HG03095 (cell line): ENCODE measurements around the gene ZCCHC3.

ENCODE experiments used
- ATAC-seq: cut with Tn5 transposase; IDR thresholded peaks from one replicate; pipeline ENCODE4 v1.9.1; 2021; ENCODE audit warnings: moderate library complexity; ENCODE audit not compliant: unreplicated experiment

The ZCCHC3 gene

DNA sequence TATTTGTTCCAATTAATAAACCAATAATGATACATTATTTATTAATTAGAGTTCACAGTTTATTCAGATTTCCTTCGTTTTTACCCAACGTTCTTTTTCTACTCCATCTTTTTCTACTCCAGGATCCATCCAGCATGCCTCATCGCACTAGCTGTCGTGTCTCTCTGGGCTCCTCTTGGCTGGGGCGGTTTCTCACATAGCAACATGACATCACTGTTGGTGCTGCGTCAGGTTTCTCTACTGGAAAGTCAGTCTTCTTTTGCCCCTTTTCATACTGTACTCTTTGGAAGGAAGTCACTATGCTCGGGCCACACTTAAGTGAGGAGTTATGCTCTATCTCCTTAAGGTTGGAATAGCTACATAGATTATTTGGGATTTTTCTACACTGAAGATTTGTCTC lies 14.2 kb downstream of the ZCCHC3 start:
- no peak for ATAC-seq

DNA sequence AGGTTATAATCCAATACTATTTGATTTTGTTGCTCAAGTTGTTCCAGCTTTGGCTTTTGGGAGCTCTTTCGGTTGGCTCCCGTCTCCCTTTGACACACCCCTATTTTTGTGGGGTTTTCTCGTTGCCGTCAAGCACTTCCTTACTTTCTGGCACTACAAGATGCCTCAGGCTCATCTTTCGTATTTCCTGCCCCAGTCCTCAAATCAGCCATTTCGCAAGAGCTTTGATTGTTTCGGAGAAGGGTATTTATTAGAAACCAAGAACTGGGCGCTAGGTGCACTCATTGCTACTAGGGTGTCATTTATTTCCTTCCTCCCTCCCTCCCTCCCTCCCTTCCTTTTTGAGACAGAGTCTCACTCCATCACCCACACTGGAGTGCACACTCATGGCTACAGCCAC lies 14.7 kb downstream of the ZCCHC3 start:
- ATAC-seq = no peak

DNA sequence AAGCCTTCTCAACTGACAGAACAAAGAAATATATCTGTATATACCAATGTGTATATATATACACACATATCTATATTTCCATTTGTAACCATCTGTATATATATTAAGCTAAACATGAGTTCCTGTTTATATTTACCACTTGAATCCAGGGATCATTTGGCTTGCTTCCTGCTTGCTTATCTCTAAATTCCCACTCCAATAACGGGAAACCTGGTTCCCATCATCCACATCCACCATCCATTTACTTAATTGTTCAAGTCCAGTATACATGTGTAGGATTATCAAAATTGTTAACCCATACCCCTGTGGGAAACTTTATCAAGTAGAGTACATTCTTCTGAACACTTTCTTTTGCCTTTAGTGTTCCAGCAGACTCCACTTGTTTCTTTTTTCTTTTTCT lies 15.5 kb downstream of the ZCCHC3 start:
- ATAC-seq = no peak

GRCh38 chr20:313402-313801 lies 16.0 kb downstream of the ZCCHC3 start:
- ATAC-seq = no peak

DNA sequence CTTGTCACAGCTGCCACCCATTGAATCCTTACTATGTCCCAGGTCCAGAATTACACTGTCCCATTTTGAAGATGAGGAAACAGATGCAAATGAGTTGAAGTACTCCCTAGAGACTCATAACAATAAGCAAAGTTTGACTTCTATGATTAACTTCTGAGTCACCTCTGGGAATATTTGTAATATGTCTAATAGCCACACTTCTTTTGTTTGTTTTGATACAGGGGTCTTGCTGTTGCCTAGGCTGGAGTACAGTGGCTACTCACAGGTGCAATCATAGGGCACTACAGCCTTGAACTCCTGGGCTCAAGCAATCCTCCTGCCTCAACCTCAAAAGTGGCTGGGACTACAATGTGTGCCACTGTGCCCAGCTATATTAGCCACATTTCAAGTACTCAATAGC lies 16.6 kb downstream of the ZCCHC3 start:
- ATAC-seq = no peak

DNA sequence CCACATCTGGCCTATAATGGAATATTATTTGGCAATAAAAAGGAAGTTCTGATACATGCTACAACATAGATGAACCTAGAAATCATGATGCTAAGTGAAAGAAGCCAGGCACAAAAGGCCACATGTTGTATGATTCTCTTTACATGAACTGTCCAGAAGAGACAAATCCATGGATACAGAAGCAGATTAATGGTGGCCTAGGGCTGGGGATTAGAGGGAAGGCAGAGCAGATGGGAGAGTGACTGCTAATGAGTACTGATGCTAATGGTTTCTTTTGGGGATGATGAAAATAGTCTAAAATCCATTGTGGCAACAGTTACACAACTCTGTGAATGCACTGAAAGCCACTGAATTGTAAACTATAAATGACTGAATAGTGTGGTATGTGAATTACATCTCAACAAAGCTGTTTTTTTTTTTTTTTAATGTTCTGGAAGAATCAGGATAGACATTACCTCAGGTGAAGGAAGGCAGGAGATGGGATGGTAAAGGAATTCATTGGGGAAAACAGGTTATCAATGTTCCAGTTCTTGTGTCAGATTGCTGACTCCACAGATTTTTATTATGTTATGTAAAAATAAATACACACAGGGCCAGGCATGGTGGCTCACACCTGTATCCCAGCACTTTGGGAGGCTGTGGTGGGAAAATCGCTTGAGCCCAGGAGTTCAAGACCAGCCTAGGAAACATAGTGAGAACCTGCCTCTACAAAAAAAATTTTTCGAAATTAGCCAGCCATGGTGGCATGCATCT lies 19.1 kb downstream of the ZCCHC3 start:
- no peak for ATAC-seq

DNA sequence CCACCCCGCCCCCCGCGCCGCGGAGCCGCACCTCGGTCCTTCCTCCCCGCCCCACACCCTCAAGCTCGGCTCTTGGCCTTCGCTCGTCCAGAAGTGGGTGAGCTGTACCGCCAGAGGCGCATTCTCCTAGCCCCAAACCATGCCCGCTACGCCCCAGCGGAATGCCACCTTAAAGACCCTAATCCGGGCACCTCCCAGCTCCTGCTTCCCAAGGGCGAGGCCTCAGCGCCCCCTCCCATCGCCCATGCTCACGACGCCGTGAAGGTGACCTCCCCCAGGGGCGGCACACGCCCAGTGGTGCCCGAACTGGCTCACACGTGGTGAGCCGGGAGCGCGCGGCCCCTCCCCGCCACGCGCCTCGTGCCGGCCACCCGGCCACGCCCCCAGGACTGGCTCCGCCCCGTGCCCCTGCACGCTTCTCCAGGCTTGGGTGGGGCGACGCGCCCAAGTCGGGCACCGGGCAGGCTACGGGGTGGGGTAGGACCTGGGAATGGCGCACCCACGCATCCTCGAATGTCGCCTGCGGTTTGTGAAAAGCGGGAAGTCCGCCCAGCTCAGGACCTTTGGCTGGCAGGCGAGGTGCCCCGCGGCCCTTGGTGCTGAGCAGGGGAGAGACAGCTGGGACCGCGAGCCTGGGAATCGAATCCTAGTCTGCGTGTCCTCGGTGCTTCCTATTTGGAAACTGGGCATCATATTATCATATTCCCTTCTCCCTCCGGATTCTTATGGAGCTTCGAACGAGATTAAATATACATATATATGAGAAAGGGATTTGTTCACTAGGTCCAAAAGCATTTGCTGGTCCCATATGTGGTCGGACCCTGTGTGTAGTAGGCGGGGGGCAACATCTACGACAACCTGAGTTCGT lies 27.0 kb downstream of the ZCCHC3 start:
- ATAC-seq = peak; percentile 44

DNA sequence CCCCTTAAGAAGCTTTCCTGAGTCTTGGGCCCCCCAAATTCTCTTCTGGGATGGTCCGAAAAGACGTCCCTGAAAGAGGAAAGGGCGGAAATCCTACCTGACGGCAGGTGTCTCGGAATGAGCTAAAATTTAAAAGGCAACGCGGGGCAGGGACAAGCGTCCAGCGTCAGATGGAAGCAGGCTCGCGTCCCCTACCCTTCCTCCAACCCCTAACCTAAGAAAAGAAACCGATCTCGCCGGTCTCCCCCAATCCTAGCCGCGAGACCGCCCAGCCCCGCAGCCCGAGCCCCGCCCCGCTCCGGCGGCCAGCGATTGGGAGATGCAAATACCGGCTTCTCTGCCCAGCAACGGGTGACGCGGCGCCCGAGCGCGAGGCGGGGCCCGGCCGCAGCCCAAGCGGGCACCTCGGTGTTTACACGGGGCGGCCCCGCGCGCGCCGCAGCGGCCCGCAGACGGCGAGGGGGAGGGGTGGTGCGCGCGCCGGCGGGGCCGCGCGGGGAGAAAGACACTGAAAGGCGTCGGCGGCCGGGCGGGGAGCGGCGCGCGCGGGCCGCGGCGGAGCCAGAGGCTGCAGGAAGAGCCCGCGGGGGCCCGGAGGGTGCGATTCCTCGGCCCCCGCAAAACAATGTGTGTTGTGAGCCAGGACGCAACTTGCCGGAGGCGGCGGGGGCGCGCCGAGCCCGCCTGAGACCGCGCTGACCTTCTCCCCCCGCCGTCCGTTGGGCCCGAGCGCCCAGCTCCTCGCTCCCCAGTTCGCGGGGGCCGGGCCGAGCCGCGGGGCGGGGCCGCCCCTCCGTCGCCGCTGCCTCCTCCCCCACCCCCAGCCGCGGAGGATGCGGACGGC lies 27.9 kb downstream of the ZCCHC3 start, which contains the start of gene SOX12:
TSS of gene SOX12 (plus strand) at position 508 of the 844 bp plus-strand sequence. CDS start 373 bp downstream, outside the sequence.
- peak; percentile 66 for ATAC-seq

- ATAC-seq = no peak
Measured at GRCh38 chr20:325889-326644, 28.7 kb downstream of the ZCCHC3 start.

DNA sequence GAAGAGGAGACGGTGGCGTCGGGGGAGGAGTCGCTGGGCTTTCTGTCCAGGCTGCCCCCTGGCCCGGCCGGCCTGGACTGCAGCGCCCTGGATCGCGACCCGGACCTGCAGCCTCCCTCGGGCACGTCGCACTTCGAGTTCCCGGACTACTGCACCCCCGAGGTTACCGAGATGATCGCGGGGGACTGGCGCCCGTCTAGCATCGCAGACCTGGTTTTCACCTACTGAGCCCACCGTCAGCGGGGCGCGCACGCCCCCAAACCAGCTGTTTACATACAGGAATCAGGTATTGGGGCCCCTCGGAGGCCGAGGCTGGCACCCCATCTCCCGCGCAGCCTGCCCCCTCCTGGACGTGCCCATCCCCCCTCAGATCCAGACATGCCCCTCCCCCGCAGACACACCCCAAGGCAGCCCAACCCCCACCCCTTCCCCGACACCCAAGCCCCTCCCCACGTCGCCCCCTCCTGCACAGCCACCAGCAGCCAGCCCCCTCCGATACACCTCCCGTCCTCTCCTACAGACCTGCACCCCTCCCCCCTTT lies 29.3 kb downstream of the ZCCHC3 start:
- no peak for ATAC-seq

GRCh38 chr20:327186-328026 lies 30.0 kb downstream of the ZCCHC3 start:
- peak; percentile 23 for ATAC-seq

- ATAC-seq = no peak
Measured at GRCh38 chr20:328027-328974, 30.9 kb downstream of the ZCCHC3 start.

DNA sequence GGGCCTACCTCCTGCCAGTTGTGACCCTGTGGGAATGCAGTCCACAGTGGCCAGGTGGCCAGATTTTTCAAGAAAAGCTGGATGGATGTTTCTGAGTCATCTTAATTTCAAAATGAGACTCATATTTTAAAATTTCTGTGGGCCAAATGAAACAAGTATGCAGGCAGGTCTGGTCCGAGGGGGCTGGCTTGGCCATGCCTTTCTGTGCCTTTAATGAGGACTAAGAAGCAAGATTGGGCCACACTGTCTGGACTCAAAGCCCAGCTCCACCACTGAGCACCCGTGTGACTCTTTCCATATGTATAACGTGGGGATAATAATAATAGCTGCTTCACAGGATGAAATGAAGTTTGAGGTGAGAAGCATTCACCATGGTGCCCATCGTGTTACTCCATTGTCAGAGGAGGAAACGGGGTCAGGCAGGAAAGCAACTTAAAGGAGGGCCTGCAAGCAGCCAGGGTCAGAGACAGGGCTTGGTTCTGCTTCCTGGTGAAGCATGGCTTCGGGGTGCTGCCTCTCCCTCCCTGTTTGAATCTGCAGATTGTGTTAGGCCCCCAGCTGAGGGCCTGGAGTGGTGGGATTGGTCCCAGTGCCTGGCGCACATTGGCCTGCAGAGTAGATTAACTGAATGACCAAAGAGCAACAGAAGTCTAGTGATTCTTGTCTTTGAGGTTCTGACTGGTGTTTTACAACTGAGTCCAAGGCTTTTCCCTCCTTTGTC lies 31.8 kb downstream of the ZCCHC3 start:
- no peak for ATAC-seq

DNA sequence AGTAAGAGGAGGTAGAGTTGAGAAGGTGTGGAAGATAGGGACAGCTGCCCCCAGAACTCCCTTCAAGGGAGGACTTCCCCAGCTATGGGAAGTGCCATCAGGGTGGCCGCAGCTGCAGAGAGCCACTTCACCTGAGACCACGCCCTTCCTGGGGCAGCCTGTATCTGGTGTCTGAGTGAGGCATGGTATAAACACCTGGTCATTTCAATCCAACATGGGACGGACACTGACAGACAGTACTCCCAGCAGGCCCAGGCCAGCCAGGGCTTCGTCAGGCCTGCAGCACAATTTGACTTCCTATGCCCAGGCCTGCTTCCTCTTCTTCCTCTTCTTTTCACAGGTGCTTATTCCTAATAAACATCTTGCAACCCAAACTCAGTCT lies 32.5 kb downstream of the ZCCHC3 start:
- ATAC-seq = no peak

DNA sequence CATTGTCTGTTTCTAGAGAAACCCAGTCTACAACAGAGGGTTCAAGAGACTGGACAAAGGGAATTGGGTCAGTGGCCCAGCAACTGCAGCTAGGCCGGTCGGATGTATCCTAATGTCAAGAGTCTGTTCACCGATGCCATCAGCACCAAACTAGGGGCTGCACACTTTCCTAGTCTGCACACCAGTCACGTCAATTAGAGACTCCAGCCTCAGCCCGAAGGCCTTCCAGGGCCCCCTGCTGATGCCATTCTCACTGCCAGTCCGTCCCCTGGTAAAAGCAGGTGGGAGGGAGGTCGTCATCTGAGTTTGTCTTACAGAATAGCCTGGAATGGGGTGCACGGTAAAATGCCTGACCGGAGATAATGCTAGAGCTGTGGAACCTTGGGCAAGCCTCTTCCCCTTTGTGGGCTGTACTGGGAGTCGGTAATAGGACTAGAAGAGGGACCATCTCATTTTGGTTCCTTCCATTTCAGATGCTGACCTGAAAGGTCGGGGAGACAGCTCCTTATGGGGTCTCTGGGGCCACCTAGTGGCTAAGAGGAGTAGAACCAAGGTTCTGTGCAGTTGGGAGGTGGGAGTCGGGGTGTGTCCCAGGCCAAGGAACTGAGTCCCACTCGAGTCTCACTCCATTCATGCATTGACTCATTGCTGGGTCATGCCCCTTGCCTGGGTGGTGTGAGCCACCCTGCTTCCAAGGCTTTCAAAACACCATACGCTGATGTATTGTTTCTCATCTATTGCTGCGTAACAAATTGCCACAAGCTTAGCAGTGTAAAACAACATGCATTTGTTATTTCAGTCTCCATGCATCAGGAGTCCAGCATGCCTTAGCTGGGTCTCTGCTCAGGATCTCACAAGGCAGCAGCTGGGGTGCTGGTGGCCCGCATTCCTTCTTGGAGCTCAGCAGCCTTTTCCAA lies 33.1 kb downstream of the ZCCHC3 start:
- ATAC-seq = no peak

GRCh38 chr20:334578-334977 lies 37.2 kb downstream of the ZCCHC3 start:
- ATAC-seq = no peak
